Stimulated activated CD8-positive, alpha-beta memory T cell treated with anti-CD3 and anti-CD28 coated beads, Interleukin-15, amount 100 ng/mL, for 24 hours (primary cell): Measurements from ENCODE around the gene RASA2.

Experiments
- DNase-seq: peaks from one replicate; pipeline ENCODE4 v3.0.0-alpha.2; 2020; ENCODE audit warnings: low read depth

The RASA2 gene

GRCh38 chr3:141537856-141538255 lies 51.0 kb downstream of the RASA2 start:
- DNase-seq = no peak

- no peak for DNase-seq
Observed at GRCh38 chr3:141538568-141539240, 51.9 kb downstream of the RASA2 start.

- no peak for DNase-seq
Observed at GRCh38 chr3:141539431-141540187, 52.8 kb downstream of the RASA2 start.

- no peak for DNase-seq
Observed at GRCh38 chr3:141540531-141540930, 53.7 kb downstream of the RASA2 start.

DNA sequence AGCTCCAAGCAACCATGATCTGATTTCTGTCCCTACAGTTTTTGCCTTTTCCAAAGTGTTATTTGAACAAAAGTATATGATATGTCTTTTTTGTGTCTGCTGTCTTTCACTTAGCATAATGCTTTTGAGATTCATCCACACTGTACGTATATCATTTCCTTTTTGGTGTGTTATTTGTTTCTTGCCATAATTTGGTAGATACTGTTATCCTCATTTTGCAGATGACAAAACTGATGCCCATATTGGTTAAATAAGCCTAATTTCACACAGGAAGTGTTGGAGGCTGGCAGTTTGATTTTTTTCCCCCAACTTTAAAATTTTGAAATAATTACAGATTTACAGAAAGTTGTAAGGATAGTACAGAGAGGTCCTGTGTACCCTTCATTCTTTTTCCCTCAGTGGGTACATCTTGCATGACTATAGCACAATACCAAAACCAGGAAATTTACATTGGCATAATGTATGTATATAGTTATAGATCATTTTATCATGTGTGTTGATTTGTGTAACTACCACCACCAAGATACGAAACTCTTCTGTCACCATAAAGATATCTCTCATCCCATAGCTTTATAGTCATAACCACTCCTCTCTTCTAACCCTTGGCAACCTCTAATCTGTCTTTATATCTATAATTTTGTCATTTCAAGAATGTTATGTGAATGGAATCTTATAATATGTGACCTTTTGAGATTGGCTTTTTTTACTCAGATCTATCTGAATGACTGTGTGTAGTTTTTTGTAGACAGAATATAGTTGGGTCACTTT lies 55.6 kb downstream of the RASA2 start:
- no peak for DNase-seq

- DNase-seq = no peak
Observed at GRCh38 chr3:141542989-141543388, 56.2 kb downstream of the RASA2 start.

DNA sequence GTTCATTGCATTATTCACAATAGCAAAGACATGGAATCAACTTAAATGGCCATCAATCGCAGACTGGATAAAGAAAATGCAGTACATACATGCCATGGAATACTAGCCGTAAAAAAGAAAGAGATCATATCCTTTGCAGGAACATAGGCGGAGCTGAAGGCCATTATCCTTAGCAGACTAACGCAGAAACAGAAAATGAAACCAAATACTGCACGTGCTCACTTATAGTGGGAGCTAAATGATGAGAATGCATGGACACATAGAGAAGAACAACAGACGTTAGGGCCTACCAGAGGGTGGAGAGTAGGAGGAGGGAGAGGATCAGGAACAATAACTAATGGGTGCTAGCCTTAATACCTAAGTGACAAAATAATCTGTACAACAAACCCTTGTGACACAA lies 57.9 kb downstream of the RASA2 start:
- no peak for DNase-seq

GRCh38 chr3:141546081-141546480 lies 59.3 kb downstream of the RASA2 start:
- DNase-seq = no peak

DNA sequence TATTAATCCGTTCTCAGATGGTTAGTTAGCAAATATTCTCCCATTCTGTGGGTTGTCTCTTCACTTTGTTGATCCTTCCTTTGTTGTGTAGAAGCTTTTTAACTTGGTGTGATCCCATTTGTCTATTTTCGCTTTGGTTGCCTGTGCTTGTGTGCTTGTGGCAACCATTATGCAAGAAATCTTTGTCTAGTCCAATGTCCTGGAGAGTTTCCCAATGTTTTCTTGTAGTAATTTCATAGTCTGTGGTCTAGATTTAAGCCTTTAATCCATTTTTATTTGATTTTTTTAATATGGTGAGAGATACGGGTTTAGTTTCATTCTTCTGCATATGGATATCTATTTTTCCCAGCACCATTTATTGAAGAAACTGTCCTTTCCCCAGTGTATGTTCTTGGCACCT lies 59.8 kb downstream of the RASA2 start:
- DNase-seq = no peak

GRCh38 chr3:141547791-141548190 lies 61.0 kb downstream of the RASA2 start:
- DNase-seq = no peak

DNA sequence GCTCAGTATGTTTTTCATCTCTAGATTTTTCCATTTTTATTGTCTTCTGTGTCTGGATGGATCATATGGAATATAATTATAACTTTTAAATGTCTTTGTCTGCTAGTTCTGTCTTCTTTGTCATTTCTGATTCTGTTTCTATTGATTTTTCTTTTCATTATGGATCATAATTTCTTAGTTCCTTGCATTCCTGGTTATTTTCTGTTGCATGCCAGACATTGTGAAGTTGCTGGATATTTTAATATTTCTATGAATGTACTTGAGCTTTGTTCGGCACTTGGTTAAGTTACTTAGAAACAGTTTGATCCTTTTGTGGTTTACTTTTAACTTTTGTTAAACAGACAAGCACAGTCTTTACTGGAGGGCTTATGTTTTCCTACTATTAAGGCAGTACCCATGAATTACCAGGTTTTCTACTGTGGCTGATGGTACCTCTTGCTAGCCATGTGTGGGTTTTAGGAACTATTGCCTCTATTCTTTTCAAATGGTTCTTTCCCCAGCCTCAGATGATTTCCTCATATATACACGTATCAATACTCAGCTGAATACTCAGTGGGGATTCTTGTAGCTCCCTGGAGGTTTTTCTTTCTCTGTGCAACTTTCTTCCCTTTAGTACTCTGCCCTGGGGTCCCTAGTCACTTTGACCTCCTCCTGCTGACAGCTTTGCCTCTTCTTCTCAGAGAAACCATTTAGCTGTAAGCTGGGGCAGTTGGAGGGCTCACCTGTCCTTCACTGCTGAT lies 64.3 kb downstream of the RASA2 start:
- no peak for DNase-seq

- DNase-seq = no peak
Observed at GRCh38 chr3:141552440-141552991, 65.7 kb downstream of the RASA2 start.

DNA sequence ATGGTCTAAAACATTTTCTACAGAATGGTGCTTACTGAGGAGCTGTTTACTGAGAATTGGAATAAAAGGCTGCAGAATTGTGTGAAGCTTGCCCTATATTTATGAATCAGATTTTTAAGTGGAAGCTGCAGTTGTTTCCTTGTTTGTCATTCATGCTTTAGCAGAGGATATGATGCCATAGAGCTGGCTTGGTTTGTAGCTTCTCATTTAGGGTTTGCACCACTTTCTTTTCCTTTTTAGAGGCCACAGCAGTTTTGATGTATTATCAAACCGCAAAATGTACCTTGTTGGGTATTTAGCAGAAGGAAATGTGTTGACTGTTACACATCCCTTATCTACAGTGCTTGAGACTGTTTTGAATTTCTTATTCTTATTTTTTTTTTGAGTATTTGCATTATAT lies 66.2 kb downstream of the RASA2 start:
- no peak for DNase-seq

- no peak for DNase-seq
Observed at GRCh38 chr3:141556034-141556433, 69.2 kb downstream of the RASA2 start.

- DNase-seq = no peak
Observed at GRCh38 chr3:141557961-141558706, 71.3 kb downstream of the RASA2 start.

- DNase-seq = no peak
Observed at GRCh38 chr3:141561426-141562034, 74.7 kb downstream of the RASA2 start.

GRCh38 chr3:141564241-141564640 lies 77.4 kb downstream of the RASA2 start:
- no peak for DNase-seq

DNA sequence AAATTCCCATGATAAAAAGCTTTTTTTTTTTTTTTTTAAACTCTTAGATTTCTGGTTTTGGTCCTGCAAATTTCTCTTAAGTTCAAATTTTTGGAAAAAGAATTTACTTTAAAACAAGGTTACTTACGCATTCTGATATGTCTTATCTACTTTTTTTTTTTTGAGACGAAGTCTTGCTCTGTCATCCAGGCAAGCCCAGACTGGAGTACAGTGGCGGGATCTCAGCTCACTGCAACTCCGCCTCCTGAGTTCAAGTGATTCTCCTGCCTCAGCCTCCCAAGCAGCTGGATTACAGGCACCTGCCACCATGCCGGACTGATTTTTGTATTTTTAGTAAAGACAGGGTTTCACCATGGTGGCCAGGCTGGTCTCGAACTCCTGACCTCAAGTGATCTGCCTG lies 83.2 kb downstream of the RASA2 start:
- DNase-seq = no peak

DNA sequence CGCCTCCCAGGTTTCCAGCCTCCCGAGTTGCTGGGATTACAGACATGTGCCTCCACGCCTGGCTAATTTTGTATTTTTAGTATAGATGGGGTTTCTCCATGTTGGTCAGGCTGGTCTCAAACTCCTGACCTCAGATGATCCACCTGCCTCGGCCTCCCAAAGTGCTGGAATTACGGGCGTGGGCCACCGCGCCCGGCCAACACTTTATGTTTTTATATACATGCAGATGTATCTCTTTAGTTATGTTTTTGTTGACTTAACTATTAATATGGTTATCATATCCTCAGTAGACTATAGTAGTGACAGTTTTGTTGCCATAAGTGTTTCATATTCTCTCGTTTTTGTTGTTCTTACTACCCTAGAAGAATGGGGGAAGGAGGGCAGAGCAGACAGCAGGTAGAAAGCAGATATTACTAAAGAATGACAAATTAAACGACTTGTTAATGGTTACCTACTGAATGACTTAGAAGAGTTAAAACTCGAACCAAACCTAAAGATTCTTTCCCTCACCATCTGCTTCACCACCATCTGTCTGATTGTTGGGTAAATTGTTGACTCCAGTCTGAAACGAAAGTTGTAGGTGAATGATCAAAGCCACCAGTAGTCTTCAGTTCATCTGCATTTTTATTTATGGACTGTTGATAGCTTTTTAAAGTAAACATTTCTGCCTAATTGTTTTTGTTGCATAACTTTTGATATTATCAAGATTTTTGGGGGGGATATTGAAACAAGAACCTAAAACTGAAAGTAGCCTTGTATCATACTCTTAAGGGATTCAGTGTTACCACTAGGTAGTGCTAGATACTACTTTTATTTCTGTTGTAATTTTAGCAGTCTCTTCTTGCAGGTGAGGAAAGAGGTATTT lies 89.3 kb downstream of the RASA2 start:
- DNase-seq = no peak

GRCh38 chr3:141576744-141577052 lies 89.9 kb downstream of the RASA2 start:
- DNase-seq = no peak
